ENCODE data around the gene LRRK1.

The LRRK1 gene

DNA sequence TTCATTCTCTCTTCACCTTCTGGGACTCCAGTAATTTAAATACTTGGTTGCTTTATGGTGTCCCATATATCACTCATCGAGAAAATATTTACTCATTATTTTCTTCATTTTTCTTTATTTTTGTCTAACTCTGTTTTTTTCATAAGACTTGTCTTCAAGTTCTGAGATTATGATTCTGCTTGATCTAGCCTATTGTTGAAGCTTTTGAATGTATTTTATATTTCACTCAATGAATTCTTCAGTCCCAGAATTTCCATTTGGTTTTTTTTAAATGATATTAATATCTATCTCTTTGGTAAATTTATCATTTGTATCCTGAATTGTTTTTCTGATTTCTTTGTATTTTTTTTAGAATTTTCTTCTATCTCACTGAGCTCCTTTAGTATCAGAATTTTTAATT lies 117.0 kb downstream of the LRRK1 start:
- TF ChIP-seq GATA1 (IDR thresholded peaks at IDR 0.05; ENCODE audit: low read depth, low read length) = no peak
- no peak for TF ChIP-seq POLR2A (IDR thresholded peaks at IDR 0.05; ENCODE audit: low read length)
- no peak for DNase-seq

DNA sequence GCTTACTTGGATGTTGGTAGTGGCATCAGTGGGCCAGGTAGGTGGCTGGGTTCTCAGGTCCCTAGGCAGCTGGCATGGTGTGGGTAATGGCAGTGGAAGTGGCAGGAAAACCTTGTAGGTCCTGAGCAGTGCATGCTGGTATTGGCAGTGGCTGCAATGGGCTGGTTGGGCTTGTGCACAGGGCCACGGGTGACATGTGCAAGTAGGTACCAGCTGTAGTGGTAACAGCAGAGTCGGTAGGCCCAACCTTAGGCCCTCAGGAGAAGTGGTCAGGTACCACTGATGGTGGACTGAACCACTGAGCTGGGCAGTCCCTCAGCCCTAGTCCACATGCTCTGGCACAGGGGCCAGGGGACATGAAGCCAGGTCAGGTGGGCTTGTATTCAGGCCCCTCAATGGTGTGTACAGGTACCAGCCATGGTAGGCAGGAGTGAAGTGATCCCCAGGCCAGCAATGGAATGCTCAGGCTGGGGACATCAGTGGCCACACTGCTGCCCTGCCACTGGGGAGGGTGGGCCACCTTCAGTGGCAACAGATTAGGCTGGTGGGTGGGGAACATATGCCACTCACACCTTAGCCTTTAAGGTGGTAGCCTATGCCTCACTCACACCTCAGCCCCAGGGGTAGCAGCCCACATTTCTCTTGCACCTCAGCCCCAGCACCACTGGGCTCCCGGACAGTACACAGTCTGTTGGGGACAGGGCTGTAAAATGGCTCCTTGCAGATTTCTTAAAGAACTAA lies 118.1 kb downstream of the LRRK1 start:
- no peak for TF ChIP-seq POLR2A (IDR thresholded peaks at IDR 0.05; ENCODE audit: low read length)
- no peak for TF ChIP-seq GATA1 (IDR thresholded peaks at IDR 0.05; ENCODE audit: low read depth, low read length)
- DNase-seq = no peak

DNA sequence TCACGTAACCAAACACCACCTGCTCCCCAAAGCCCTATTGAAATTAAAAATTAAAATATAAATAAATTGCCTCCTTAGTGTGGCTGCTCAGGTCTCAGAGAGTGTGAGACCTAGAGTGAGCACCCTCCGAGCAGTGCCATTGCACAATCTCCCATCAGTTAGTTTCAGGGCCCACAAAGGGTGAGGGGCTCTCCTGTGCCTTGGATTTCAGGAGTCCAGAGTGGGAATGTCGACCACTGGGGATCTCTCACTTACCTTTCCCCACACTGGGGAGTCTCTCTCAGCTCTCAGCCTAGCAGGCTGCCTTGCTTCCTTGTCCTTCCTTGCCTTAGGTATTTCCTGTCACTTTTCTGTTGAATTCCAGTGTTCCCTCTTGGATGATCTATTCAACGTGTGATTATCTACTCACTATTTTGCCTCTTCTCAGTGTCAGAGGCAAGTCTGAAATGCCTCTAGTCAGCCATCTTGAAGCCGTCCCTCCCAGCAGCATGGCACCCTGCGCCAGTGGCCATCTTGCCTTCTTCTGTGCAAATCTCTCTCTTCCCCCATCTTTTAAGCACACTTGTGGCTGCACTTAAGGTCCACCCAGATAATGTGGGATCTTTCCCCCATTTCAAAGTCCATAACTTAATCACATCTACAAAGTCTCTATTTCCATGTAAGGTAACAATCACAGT lies 119.3 kb downstream of the LRRK1 start:
- DNase-seq = no peak

GRCh38 chr15:101039461-101039860 lies 120.3 kb downstream of the LRRK1 start:
- TF ChIP-seq GATA1 (IDR thresholded peaks at IDR 0.05; ENCODE audit: low read depth, low read length) (no peak), POLR2A (IDR thresholded peaks at IDR 0.05; ENCODE audit: low read length) (no peak)
- no peak for DNase-seq

More for the DNA sequence above, 119.3 kb downstream of the LRRK1 start:
- TF ChIP-seq POLR2A (IDR thresholded peaks at IDR 0.05; ENCODE audit: low read length) (no peak), GATA1 (IDR thresholded peaks at IDR 0.05; ENCODE audit: low read depth, low read length) (no peak)

- no peak for DNase-seq
- TF ChIP-seq GATA1 (IDR thresholded peaks at IDR 0.05; ENCODE audit: low read depth, low read length) = no peak
- no peak for TF ChIP-seq POLR2A (IDR thresholded peaks at IDR 0.05; ENCODE audit: low read length)
Observed at GRCh38 chr15:101042320-101042719, 123.2 kb downstream of the LRRK1 start.

DNA sequence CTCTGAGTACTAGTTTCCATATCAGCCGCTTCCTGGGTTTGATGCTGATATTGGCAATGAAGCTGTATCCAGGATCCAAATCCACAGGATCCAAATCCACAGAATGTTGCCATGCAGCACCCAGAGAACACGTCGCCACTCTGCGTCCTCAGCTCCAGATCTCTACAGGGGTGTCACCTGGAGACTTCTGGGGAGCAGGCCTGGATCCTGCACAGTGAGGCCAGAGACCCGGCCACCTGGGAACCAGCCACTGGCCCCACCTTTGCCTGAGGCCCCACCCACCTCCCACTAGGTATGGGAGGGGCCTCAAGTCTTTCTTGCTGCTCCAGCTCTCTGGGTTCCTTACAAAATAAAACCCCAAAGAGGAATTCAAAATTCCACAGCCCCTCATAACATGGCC lies 123.9 kb downstream of the LRRK1 start:
- DNase-seq = no peak
- no peak for TF ChIP-seq GATA1 (IDR thresholded peaks at IDR 0.05; ENCODE audit: low read depth, low read length)
- TF ChIP-seq POLR2A (IDR thresholded peaks at IDR 0.05; ENCODE audit: low read length) = no peak

GRCh38 chr15:101043911-101044624 lies 124.9 kb downstream of the LRRK1 start:
- TF ChIP-seq GATA1 (IDR thresholded peaks at IDR 0.05; ENCODE audit: low read depth, low read length) (no peak), POLR2A (IDR thresholded peaks at IDR 0.05; ENCODE audit: low read length) (no peak)
- no peak for DNase-seq

GRCh38 chr15:101044625-101045235 lies 125.6 kb downstream of the LRRK1 start:
- TF ChIP-seq POLR2A (IDR thresholded peaks at IDR 0.05; ENCODE audit: low read length) = no peak
- TF ChIP-seq GATA1 (IDR thresholded peaks at IDR 0.05; ENCODE audit: low read depth, low read length) = no peak
- DNase-seq = no peak

DNA sequence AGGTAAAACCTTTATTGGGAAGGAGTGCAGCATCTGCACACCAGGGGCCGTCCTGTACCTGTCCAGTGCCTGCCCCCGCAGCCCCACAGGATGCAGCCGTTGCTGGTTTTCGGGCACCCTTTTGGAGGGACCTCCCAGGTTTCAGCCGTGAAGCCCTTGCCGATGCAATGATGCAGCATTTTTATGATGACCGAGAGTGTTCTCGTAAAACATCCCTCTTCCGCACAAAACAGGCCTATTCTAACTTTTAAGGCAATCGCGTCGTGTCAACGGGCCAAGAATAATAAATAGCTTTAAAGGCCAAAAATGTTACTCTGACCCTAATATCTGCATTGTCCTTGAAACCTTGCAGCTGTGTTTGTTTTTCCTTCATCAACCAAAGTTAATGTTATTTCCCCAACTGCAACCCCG lies 126.1 kb downstream of the LRRK1 start:
- TF ChIP-seq POLR2A (IDR thresholded peaks at IDR 0.05; ENCODE audit: low read length) (no peak), GATA1 (IDR thresholded peaks at IDR 0.05; ENCODE audit: low read depth, low read length) (no peak)
- DNase-seq = no peak

- DNase-seq = no peak
Observed at GRCh38 chr15:101045835-101046691, 126.9 kb downstream of the LRRK1 start.

GRCh38 chr15:101046826-101047225 lies 127.7 kb downstream of the LRRK1 start:
- no peak for DNase-seq

More at GRCh38 chr15:101045835-101046691, 126.9 kb downstream of the LRRK1 start:
- TF ChIP-seq GATA1 (IDR thresholded peaks at IDR 0.05; ENCODE audit: low read depth, low read length) (no peak), POLR2A (IDR thresholded peaks at IDR 0.05; ENCODE audit: low read length) (no peak)

GRCh38 chr15:101047301-101047781 lies 128.2 kb downstream of the LRRK1 start:
- DNase-seq = no peak
- TF ChIP-seq GATA1 (IDR thresholded peaks at IDR 0.05; ENCODE audit: low read depth, low read length) (no peak), POLR2A (IDR thresholded peaks at IDR 0.05; ENCODE audit: low read length) (no peak)

More at GRCh38 chr15:101046826-101047225, 127.7 kb downstream of the LRRK1 start:
- TF ChIP-seq GATA1 (IDR thresholded peaks at IDR 0.05; ENCODE audit: low read depth, low read length) = no peak
- no peak for TF ChIP-seq POLR2A (IDR thresholded peaks at IDR 0.05; ENCODE audit: low read length)

- TF ChIP-seq POLR2A (IDR thresholded peaks at IDR 0.05; ENCODE audit: low read length) = no peak
- TF ChIP-seq GATA1 (IDR thresholded peaks at IDR 0.05; ENCODE audit: low read depth, low read length) = no peak
- no peak for DNase-seq
Observed at GRCh38 chr15:101048176-101048575, 129.0 kb downstream of the LRRK1 start.
